GM12878 (cell line): Measurements from ENCODE around the gene ATG5. TPM values are rescaled to one million over a fixed set of nuclear protein-coding genes. Genes with fewer than 3 reads are reported as not detected.
A peak's percentile ranks its signal among the peaks of the same experiment; 100 is the strongest.

Experiments used
- ATAC-seq: fragments of 200-7000 bp; cut with Tn5 transposase; 3 replicates; pipeline ENCODE4 v1.9.1; 2020; ENCODE audit warnings: mild to moderate bottlenecking, moderate library complexity
- BruUV-seq: library from RNA; stranded (reverse); fragments of 400-500 nt; replicated peaks from 2 replicates; lab custom pipeline; 2021; lab: Mats Ljungman, UMichigan
- CTCF ChIA-PET: fragments of 300-600 bp; sonication (Branson Sonifier 250); formaldehyde crosslinking; extraction: SDS; loops from one replicate; lab custom pipeline; 2021; ENCODE audit warnings: inconsistent platforms; lab: Yijun Ruan, JAX
- POLR2A ChIA-PET: fragments of 350-600 bp; formaldehyde crosslinking; extraction: SDS; loops from one replicate; lab custom pipeline; 2021; ENCODE audit warnings: inconsistent platforms; lab: Charles Lee
- RAD21 ChIA-PET: fragments of 300-600 bp; sonication (Branson Sonifier 250); formaldehyde crosslinking; loops from one replicate; lab custom pipeline; 2023; ENCODE audit warnings: antibody characterized with exemption; ENCODE audit not compliant: unreplicated experiment; lab: Charles Lee
- SMC1A ChIA-PET: fragments of 300-600 bp; sonication (Branson Sonifier 250); formaldehyde crosslinking; loops from one replicate; lab custom pipeline; 2023; ENCODE audit not compliant: unreplicated experiment, uncharacterized antibody; lab: Charles Lee
- DNase-seq: peaks from one replicate; pipeline ENCODE4 v3.0.0-alpha.2; 2011; ENCODE audit warnings: low read depth, low spot score
- FAIRE-seq: peaks from 3 replicates; lab custom pipeline; 2011; peaks lifted over from hg19 to GRCh38; lab: Jason Lieb, UNC
- H2AFZ ChIP-seq: 2 replicates; pipeline ENCODE4 v1.6.0; 2011; ENCODE audit warnings: low read depth, low read length, control low read depth; ENCODE audit not compliant: control insufficient read depth
- H3K27ac ChIP-seq: 2 replicates; pipeline ENCODE4 v1.5.1; 2011; ENCODE audit warnings: control low read depth; ENCODE audit not compliant: control insufficient read depth, insufficient read depth
- H3K27me3 ChIP-seq, 2 experiments: replicated peaks in 1 of 2; 2 replicates each; pipeline versions ENCODE4 v1.6.0 to v1.6.1; 2011; ENCODE audit warnings: low read length in 1 of 2; ENCODE audit not compliant: control insufficient read depth in 2 of 2, insufficient read depth in 2 of 2
- H3K36me3 ChIP-seq, 2 experiments: 2 replicates each; pipeline ENCODE4 v1.5.1; 2011; ENCODE audit warnings: low read length in 1 of 2; ENCODE audit not compliant: control insufficient read depth in 2 of 2, insufficient read depth in 2 of 2
- H3K4me1 ChIP-seq: 2 replicates; pipeline ENCODE4 v1.6.1; 2011; ENCODE audit warnings: mild to moderate bottlenecking, low read length, moderate library complexity, mixed read lengths; ENCODE audit not compliant: control insufficient read depth, insufficient read depth
- H3K4me2 ChIP-seq: 2 replicates; pipeline ENCODE4 v1.6.0; 2011; ENCODE audit warnings: control low read depth; ENCODE audit not compliant: control insufficient read depth, insufficient read depth
- H3K4me3 ChIP-seq: fragments of 200-600 bp; sonication (generic); 2 replicates; pipeline ENCODE4 v1.5.1; 2016
- H3K79me2 ChIP-seq: 2 replicates; pipeline ENCODE4 v1.6.0; 2011; ENCODE audit warnings: low read length; ENCODE audit not compliant: control insufficient read depth, insufficient read depth
- H3K9ac ChIP-seq: 2 replicates; pipeline ENCODE4 v1.8.0; 2011; ENCODE audit warnings: low read length, control low read depth, mixed read lengths; ENCODE audit not compliant: control insufficient read depth, insufficient read depth
- H3K9me3 ChIP-seq: replicated peaks from 3 replicates; pipeline ENCODE4 v1.5.1; 2011; ENCODE audit warnings: mild to moderate bottlenecking, low read length; ENCODE audit not compliant: control insufficient read depth, insufficient read depth
- H4K20me1 ChIP-seq: 2 replicates; pipeline ENCODE4 v1.6.0; 2011; ENCODE audit not compliant: control insufficient read depth, insufficient read depth
- ESRRA ChIP-seq: IDR thresholded peaks from 2 replicates; pipeline ENCODE4 v1.6.1; 2012; ENCODE audit warnings: mild to moderate bottlenecking, low read length, improper control_type of control experiment
- FOXM1 ChIP-seq: IDR thresholded peaks from 2 replicates; pipeline ENCODE4 v1.6.1; 2012; ENCODE audit warnings: low read depth, mild to moderate bottlenecking, inconsistent platforms, low read length, moderate library complexity
- IRF4 ChIP-seq: IDR thresholded peaks from 2 replicates; pipeline ENCODE4 v1.6.1; 2011; ENCODE audit warnings: low read depth, low read length
- KLF5 ChIP-seq: fragments of 450-650 bp; IDR thresholded peaks from 2 replicates; pipeline ENCODE4 v1.6.1; 2014; ENCODE audit warnings: mild to moderate bottlenecking; ENCODE audit not compliant: partially characterized antibody
- RELA ChIP-seq: fragments of 450-650 bp; IDR thresholded peaks from 2 replicates; pipeline ENCODE4 v1.8.0; 2014; ENCODE audit warnings: borderline replicate concordance; ENCODE audit not compliant: partially characterized antibody
- SMC3 ChIP-seq: IDR thresholded peaks from 2 replicates; pipeline ENCODE4 v1.6.1; 2011; ENCODE audit warnings: low read length, improper control_type of control experiment, borderline replicate concordance
- SP1 ChIP-seq: IDR thresholded peaks from one replicate; pipeline ENCODE4 v1.6.1; 2011; ENCODE audit warnings: low read depth, low read length
- SPI1 ChIP-seq: IDR thresholded peaks from 2 replicates; pipeline ENCODE4 v1.6.1; 2011; ENCODE audit warnings: low read depth, mild to moderate bottlenecking, low read length, moderate library complexity, borderline replicate concordance; ENCODE audit not compliant: insufficient read depth
- SREBF2 ChIP-seq: IDR thresholded peaks from 2 replicates; pipeline ENCODE4 v1.6.1; 2012; ENCODE audit warnings: mild to moderate bottlenecking, low read length
- SRF ChIP-seq, 2 experiments: IDR thresholded peaks; 2 replicates each; pipeline ENCODE4 v1.6.1; 2011; ENCODE audit warnings: low read depth in 2 of 2, low read length in 2 of 2, mild to moderate bottlenecking in 1 of 2, moderate library complexity in 1 of 2
- TBL1XR1 ChIP-seq: IDR thresholded peaks from 2 replicates; pipeline ENCODE4 v1.6.1; 2012; ENCODE audit warnings: low read depth, low read length, improper control_type of control experiment
- TCF7 ChIP-seq: IDR thresholded peaks from 2 replicates; pipeline ENCODE4 v1.6.1; 2014; ENCODE audit warnings: antibody characterized with exemption, borderline replicate concordance
- USF1 ChIP-seq: IDR thresholded peaks from 2 replicates; pipeline ENCODE4 v1.6.1; 2011; ENCODE audit warnings: borderline replicate concordance, low read depth, mild to moderate bottlenecking, moderate library complexity, mixed read lengths, low read length; ENCODE audit not compliant: insufficient read depth; ENCODE audit errors: extremely low read length
- WGBS: methylation state at CpG from one replicate; pipeline ENCODE4 v1.1.6; 2016; ENCODE audit warnings: low lambda C conversion rate; ENCODE audit not compliant: insufficient replicate concordance, insufficient coverage; ENCODE audit errors: missing lambda C conversion rate; 5-methylcytosine and 5-hydroxymethylcytosine counted together
- in situ Hi-C: fragments of 300-500 bp; cut with MboI; formaldehyde crosslinking; loops from 9 replicates; pipeline ENCODE4 v1.14.3; 2018; ENCODE audit warnings: mixed read lengths
- intact Hi-C: fragments of 100-400 bp; cut with micrococcal nuclease; formaldehyde crosslinking; loops from one replicate; pipeline ENCODE4 v1.14.2; 2022; ENCODE audit not compliant: unreplicated experiment
- polyA plus RNA-seq, 11 experiments: library from polyadenylated mRNA; depleted of rRNA in 4 of 11; unstranded in 6 of 11; stranded (reverse) in 5 of 11; fragments of >200 nt; fragmentation: Nextera tagmentation in 4 of 11; fragmentation: Illumina TruSeq in 1 of 11; extraction: Ambion mirVana in 4 of 11; extraction: Trizol in 1 of 11; gene quantifications; 1 replicate in 1 of 11; 2 replicates in 10 of 11; pipeline versions ENCODE4 v1.2.1 to v1.2.3, GENCODE V29; 2011 to 2016; ENCODE audit warnings: inconsistent platforms in 2 of 11, missing spikeins in 2 of 11, low read depth in 1 of 11
- total RNA-seq, 4 experiments: library from RNA; depleted of rRNA in 3 of 4; stranded (reverse); fragments of >200 nt in 3 of 4; fragmentation: Illumina TruSeq in 1 of 4; extraction: Trizol in 1 of 4; gene quantifications; 2 replicates each; pipeline versions ENCODE4 v1.2.1 to v1.2.3, GENCODE V29; 2013 to 2021
- TF ChIP-seq, protein P1 (sequence below): fragments of 450-650 bp; IDR thresholded peaks from 2 replicates; pipeline ENCODE4 v1.6.1; 2014; ENCODE audit warnings: mild to moderate bottlenecking

Gene ATG5
- total and polyA plus RNA-seq, 10 of the 15 experiments (the other 5 are each of a cell fraction or from before 2014, with no cell fraction given) = 12.9 to 51.8 (median 23.9) TPM

- ATAC-seq (no peak), FAIRE-seq (no peak), DNase-seq (no peak)
- intact Hi-C loops = no loop called here
- no peaks in the 10 kb centered on the region; the same call in 2 of the 3 replicates for H3K9me3 ChIP-seq
- H3K79me2 ChIP-seq = no peaks in the 10 kb centered on the region
- ChIA-PET CTCF (interaction anchor here (0.6 to 1.9 kb wide), 4 partner anchors 11 to 705 kb away, joined by 3 to 5 read pairs (median 4); no protein-coding TSS in a partner anchor), POLR2A (interaction anchor here (1.3 kb wide), 1 partner anchor 11 kb away, joined by 3 read pairs; no protein-coding TSS in a partner anchor), RAD21 (interaction anchor here (0.9 to 7.6 kb wide), 3 partner anchors 9 to 53 kb away, joined by 3 to 88 read pairs (median 4); no protein-coding TSS in a partner anchor), SMC1A (interaction anchor here (0.9 to 14.2 kb wide), 11 partner anchors 9 to 683 kb away, joined by 3 to 148 read pairs (median 5); partner anchors contain the start of gene PRDM1)
- no peak overlapping the region for H2AFZ ChIP-seq
- H3K27ac ChIP-seq = no peak overlapping the region
- H3K36me3 ChIP-seq = no peaks in the 10 kb centered on the region
- BruUV-seq = no TSS peak
- no peaks in the 10 kb centered on the region for H3K27me3 ChIP-seq
- WGBS = 96% methylated on average over 3 of the region's 3 CpGs
- no peak overlapping the region for H3K9ac ChIP-seq
- in situ Hi-C loops = no loop called here
- no peak for TF ChIP-seq RELA
- no peak for TF ChIP-seq SREBF2
- peak; percentile 52; the same call in 1 of the 2 replicates for TF ChIP-seq SPI1
- no peak for TF ChIP-seq KLF5
- no peak for TF ChIP-seq ESRRA
- H3K4me1 ChIP-seq = peaks cover 29% of the 10 kb centered on the region
- no peaks in the 10 kb centered on the region for H4K20me1 ChIP-seq
- H3K4me2 ChIP-seq = no peak overlapping the region
- H3K4me3 ChIP-seq = no peak overlapping the region
Measured at GRCh38 chr6:106178900-106179299, 146.7 kb downstream of the ATG5 start.

DNA sequence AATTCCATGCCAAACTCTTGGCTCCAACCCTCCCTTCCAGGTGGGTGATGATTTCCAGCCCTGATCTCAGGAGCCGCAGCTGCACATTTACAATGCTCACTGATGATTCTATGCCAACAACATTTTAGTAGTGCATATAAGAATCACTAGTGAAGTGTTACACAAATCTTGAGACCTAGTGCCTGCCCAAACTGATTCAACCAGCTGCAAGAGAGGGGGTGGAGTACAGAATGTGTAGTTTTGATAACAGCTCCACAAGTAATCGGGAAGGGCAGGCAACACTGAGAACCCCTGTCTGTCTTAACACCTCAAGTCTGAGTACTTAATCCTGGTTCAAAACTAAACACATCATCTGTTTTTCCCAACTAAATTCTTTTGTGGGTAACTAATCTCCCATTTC lies 147.8 kb downstream of the ATG5 start:
- in situ Hi-C loops = no loop called here
- ChIA-PET POLR2A (interaction anchor here (0.9 to 1.8 kb wide), 3 partner anchors 9 to 14 kb away, joined by 3 to 6 read pairs (median 4); no protein-coding TSS in a partner anchor), CTCF (interaction anchor here (0.9 to 1.9 kb wide), 5 partner anchors 10 to 89 kb away, joined by 3 to 5 read pairs (median 3); no protein-coding TSS in a partner anchor)
- TF ChIP-seq IRF4 (no peak), SP1 (no peak), FOXM1 (no peak), SMC3 (no peak), TBL1XR1 (no peak), SRF (IDR thresholded peaks at IDR 0.05; ENCODE audit: low read depth in 2 of 2, low read length in 2 of 2) (no peak), TCF7 (no peak), KLF5 (no peak), ESRRA (no peak), SREBF2 (no peak), USF1 (no peak)
- TF ChIP-seq, protein P1, sequence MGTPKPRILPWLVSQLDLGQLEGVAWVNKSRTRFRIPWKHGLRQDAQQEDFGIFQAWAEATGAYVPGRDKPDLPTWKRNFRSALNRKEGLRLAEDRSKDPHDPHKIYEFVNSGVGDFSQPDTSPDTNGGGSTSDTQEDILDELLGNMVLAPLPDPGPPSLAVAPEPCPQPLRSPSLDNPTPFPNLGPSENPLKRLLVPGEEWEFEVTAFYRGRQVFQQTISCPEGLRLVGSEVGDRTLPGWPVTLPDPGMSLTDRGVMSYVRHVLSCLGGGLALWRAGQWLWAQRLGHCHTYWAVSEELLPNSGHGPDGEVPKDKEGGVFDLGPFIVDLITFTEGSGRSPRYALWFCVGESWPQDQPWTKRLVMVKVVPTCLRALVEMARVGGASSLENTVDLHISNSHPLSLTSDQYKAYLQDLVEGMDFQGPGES = no peak

More for the DNA sequence above, 147.8 kb downstream of the ATG5 start:
- no peaks in the 10 kb centered on the region for H4K20me1 ChIP-seq
- H3K79me2 ChIP-seq = no peaks in the 10 kb centered on the region
- ATAC-seq (no peak), FAIRE-seq (no peak), DNase-seq (no peak)
- H3K4me3 ChIP-seq = no peak overlapping the region
- H2AFZ ChIP-seq = no peak overlapping the region
- H3K36me3 ChIP-seq = no peaks in the 10 kb centered on the region
- H3K27me3 ChIP-seq = no peaks in the 10 kb centered on the region
- 96% methylated on average over 2 of the region's 2 CpGs for WGBS
- no peak overlapping the region for H3K9ac ChIP-seq
- ChIA-PET SMC1A (interaction anchor here (1.1 to 14.2 kb wide), 10 partner anchors 10 to 211 kb away, joined by 3 to 148 read pairs (median 5); partner anchors contain the start of gene PRDM1), RAD21 (interaction anchor here (1.1 to 7.6 kb wide), 2 partner anchors 10 to 11 kb away, joined by 4 to 88 read pairs; no protein-coding TSS in a partner anchor)
- no peaks in the 10 kb centered on the region; the same call in 2 of the 3 replicates for H3K9me3 ChIP-seq
- H3K4me1 ChIP-seq = peaks cover 24% of the 10 kb centered on the region
- intact Hi-C loops = no loop called here
- H3K27ac ChIP-seq = no peak overlapping the region
- BruUV-seq = no TSS peak
- no peak overlapping the region for H3K4me2 ChIP-seq
